Stimulated activated naive CD8-positive, alpha-beta T cell treated with anti-CD3 and anti-CD28 coated beads, Interleukin-15, amount 100 ng/mL, for 72 hours (primary cell): ENCODE measurements around the gene TUBA1C.
A peak's percentile ranks its signal among the peaks of the same experiment; 100 is the strongest.

Experiments used
- ATAC-seq: fragments of 150-1000 bp; cut with Tn5 transposase; 2 replicates; pipeline ENCODE4 v1.10.0; 2021; ENCODE audit warnings: mild to moderate bottlenecking, moderate library complexity
- DNase-seq, 2 donors: peaks; one replicate each; pipeline ENCODE4 v3.0.0; 2021 to 2022
- H3K27ac Mint-ChIP-seq, 2 donors: one replicate each; pipeline ENCODE4 v1.8.0; 2022; ENCODE audit warnings: mild to moderate bottlenecking in 2 of 2, mixed read lengths in 2 of 2, moderate library complexity in 2 of 2
- H3K27me3 Mint-ChIP-seq: one replicate; pipeline ENCODE4 v1.8.0; 2022; ENCODE audit warnings: mixed read lengths
- H3K4me1 Mint-ChIP-seq: one replicate; pipeline ENCODE4 v1.8.0; 2022; ENCODE audit warnings: mild to moderate bottlenecking, mixed read lengths
- H3K4me3 Mint-ChIP-seq, 2 donors: one replicate each; pipeline ENCODE4 v1.8.0; 2022; ENCODE audit warnings: mild to moderate bottlenecking in 2 of 2, mixed read lengths in 2 of 2, moderate library complexity in 1 of 2
- H3K9me3 Mint-ChIP-seq, 2 donors: one replicate each; pipeline ENCODE4 v1.8.0; 2022; ENCODE audit warnings: mixed read lengths in 2 of 2

Gene TUBA1C

GRCh38 chr12:49288922-49289555 lies 24.2 kb downstream of the TUBA1C start:
- Mint-ChIP-seq H3K4me1 (no peaks in the 10 kb centered on the region), H3K27ac (no peak overlapping the region), H3K27me3 (peaks cover 71% of the 10 kb centered on the region), H3K4me3 (no peak overlapping the region), H3K9me3 (no peaks in the 10 kb centered on the region)
- DNase-seq, result no peak
- ATAC-seq, result no peak

GRCh38 chr12:49292729-49293055 lies 27.8 kb downstream of the TUBA1C start:
- peaks cover 24% of the 10 kb centered on the region for H3K4me1 Mint-ChIP-seq
- ATAC-seq, result no peak
- H3K27ac Mint-ChIP-seq, result no peak overlapping the region
- no peak overlapping the region for H3K4me3 Mint-ChIP-seq
- DNase-seq, result no peak
- no peaks in the 10 kb centered on the region for H3K9me3 Mint-ChIP-seq
- peaks cover 82% of the 10 kb centered on the region for H3K27me3 Mint-ChIP-seq

- H3K27ac Mint-ChIP-seq, result no peak overlapping the region
- no peaks in the 10 kb centered on the region for H3K9me3 Mint-ChIP-seq
- no peak overlapping the region for H3K4me3 Mint-ChIP-seq
- H3K27me3 Mint-ChIP-seq, result peaks cover 82% of the 10 kb centered on the region
- DNase-seq (no peak), ATAC-seq (no peak)
- H3K4me1 Mint-ChIP-seq, result peaks cover 28% of the 10 kb centered on the region
Observed at GRCh38 chr12:49293056-49293956, 28.4 kb downstream of the TUBA1C start.

GRCh38 chr12:49294086-49294803 lies 29.4 kb downstream of the TUBA1C start:
- H3K4me3 Mint-ChIP-seq, result no peak overlapping the region
- no peak for DNase-seq
- no peak overlapping the region for H3K27ac Mint-ChIP-seq
- peaks cover 82% of the 10 kb centered on the region for H3K27me3 Mint-ChIP-seq
- peaks cover 28% of the 10 kb centered on the region for H3K4me1 Mint-ChIP-seq
- no peaks in the 10 kb centered on the region for H3K9me3 Mint-ChIP-seq
- no peak for ATAC-seq

GRCh38 chr12:49294804-49295081 lies 29.9 kb downstream of the TUBA1C start:
- Mint-ChIP-seq H3K4me1 (peaks cover 28% of the 10 kb centered on the region), H3K27me3 (peaks cover 84% of the 10 kb centered on the region), H3K4me3 (no peak overlapping the region), H3K27ac (no peak overlapping the region), H3K9me3 (no peaks in the 10 kb centered on the region)
- DNase-seq, result no peak
- ATAC-seq, result no peak

GRCh38 chr12:49295082-49295936 lies 30.4 kb downstream of the TUBA1C start, which contains the start of gene PRPH:
TSS of gene PRPH (plus strand) at chr12:49295147. CDS start at chr12:49295201, 54 bp downstream.
- no peak within 1 kb of the TSS for H3K27ac Mint-ChIP-seq
- peaks cover 28% of the 10 kb centered on the region for H3K4me1 Mint-ChIP-seq
- ATAC-seq (no peak), DNase-seq (no peak)
- peak within 1 kb of the TSS in 1 of 2 donors; percentile 48 for H3K4me3 Mint-ChIP-seq
- H3K27me3 Mint-ChIP-seq, result peaks cover 84% of the 10 kb centered on the region
- no peaks in the 10 kb centered on the region for H3K9me3 Mint-ChIP-seq

GRCh38 chr12:49296034-49296835 lies 31.4 kb downstream of the TUBA1C start:
- Mint-ChIP-seq H3K27me3 (peaks cover 87% of the 10 kb centered on the region), H3K4me1 (peaks cover 28% of the 10 kb centered on the region), H3K4me3 (peak overlapping the region; percentile 66 to 73), H3K27ac (no peak overlapping the region), H3K9me3 (no peaks in the 10 kb centered on the region)
- peak; percentile 68 to 71 for DNase-seq
- peak; percentile 85 for ATAC-seq

- Mint-ChIP-seq H3K27me3 (peaks cover 87% of the 10 kb centered on the region), H3K9me3 (no peaks in the 10 kb centered on the region), H3K4me1 (peaks cover 28% of the 10 kb centered on the region), H3K4me3 (peak overlapping the region; percentile 66 to 73), H3K27ac (no peak overlapping the region)
- DNase-seq (peak; percentile 28 to 31), ATAC-seq (peak; percentile 65)
Observed at GRCh38 chr12:49296836-49297694, 32.2 kb downstream of the TUBA1C start.

GRCh38 chr12:49297695-49298060 lies 32.8 kb downstream of the TUBA1C start:
- Mint-ChIP-seq H3K27me3 (peaks cover 85% of the 10 kb centered on the region), H3K4me1 (peaks cover 28% of the 10 kb centered on the region), H3K9me3 (no peaks in the 10 kb centered on the region), H3K4me3 (peak overlapping the region; percentile 66 to 72), H3K27ac (no peak overlapping the region)
- no peak for DNase-seq
- peak; percentile 10 for ATAC-seq

GRCh38 chr12:49298160-49298559 lies 33.3 kb downstream of the TUBA1C start:
- Mint-ChIP-seq H3K9me3 (no peaks in the 10 kb centered on the region), H3K4me3 (peak overlapping the region in 1 of 2 donors; percentile 72), H3K27me3 (peaks cover 85% of the 10 kb centered on the region), H3K27ac (no peak overlapping the region), H3K4me1 (peaks cover 28% of the 10 kb centered on the region)
- ATAC-seq, result peak; percentile 31
- no peak for DNase-seq

- Mint-ChIP-seq H3K27me3 (peaks cover 72% of the 10 kb centered on the region), H3K27ac (no peak overlapping the region), H3K9me3 (no peaks in the 10 kb centered on the region), H3K4me3 (no peak overlapping the region), H3K4me1 (peaks cover 14% of the 10 kb centered on the region)
- DNase-seq, result no peak
- no peak for ATAC-seq
Observed at GRCh38 chr12:49301760-49302159, 36.9 kb downstream of the TUBA1C start.

GRCh38 chr12:49304161-49304560 lies 39.3 kb downstream of the TUBA1C start:
- no peak overlapping the region for H3K27ac Mint-ChIP-seq
- peaks cover 70% of the 10 kb centered on the region for H3K27me3 Mint-ChIP-seq
- H3K9me3 Mint-ChIP-seq, result no peaks in the 10 kb centered on the region
- H3K4me3 Mint-ChIP-seq, result no peak overlapping the region
- DNase-seq (no peak), ATAC-seq (no peak)
- no peaks in the 10 kb centered on the region for H3K4me1 Mint-ChIP-seq

GRCh38 chr12:49305762-49306510 lies 41.1 kb downstream of the TUBA1C start:
- no peak for DNase-seq
- ATAC-seq, result no peak
- Mint-ChIP-seq H3K9me3 (no peaks in the 10 kb centered on the region), H3K4me3 (no peak overlapping the region), H3K4me1 (no peaks in the 10 kb centered on the region), H3K27me3 (peaks cover 67% of the 10 kb centered on the region), H3K27ac (no peak overlapping the region)
